Measurements from ENCODE around the gene PLA2G4D.

- TF ChIP-seq EZH2 (IDR thresholded peaks at IDR 0.05; ENCODE audit: borderline replicate concordance, insufficient read depth, low read length, poor library complexity, severe bottlenecking) (no peak), CTCF (IDR thresholded peaks at IDR 0.05; ENCODE audit: poor library complexity, severe bottlenecking) (no peak), POLR2AphosphoS5 (IDR thresholded peaks at IDR 0.05) (no peak), REST (IDR thresholded peaks at IDR 0.05; ENCODE audit: borderline replicate concordance) (no peak)
Observed at GRCh38 chr15:42139596-42139995, 45.2 kb upstream of the PLA2G4D start.
